ENCODE measurements around the gene MAOA.

DNA sequence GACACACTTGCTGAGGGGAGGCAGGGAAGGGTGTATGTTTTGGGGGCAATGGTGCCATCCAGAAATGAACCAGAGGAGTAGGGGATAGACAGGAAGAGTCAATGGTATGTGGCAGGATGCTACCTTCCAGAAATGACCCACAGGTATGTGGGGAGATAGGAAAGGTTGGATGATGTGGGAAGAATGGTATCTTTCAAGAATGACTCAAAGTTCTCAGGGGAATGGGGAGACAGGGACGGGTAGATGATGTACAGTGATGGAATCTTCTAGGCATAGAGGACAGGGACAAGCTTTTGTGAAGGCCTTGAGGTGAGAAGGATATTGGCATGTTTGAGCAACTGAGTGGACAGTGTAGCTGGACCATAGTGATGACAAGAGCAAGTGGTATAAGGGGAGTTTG, 64.9 kb downstream of the MAOA start:
- no peak for TF ChIP-seq POLR2AphosphoS5 (IDR thresholded peaks at IDR 0.05; ENCODE audit: insufficient read depth, low read depth, low read length)
- TF ChIP-seq, protein P1, sequence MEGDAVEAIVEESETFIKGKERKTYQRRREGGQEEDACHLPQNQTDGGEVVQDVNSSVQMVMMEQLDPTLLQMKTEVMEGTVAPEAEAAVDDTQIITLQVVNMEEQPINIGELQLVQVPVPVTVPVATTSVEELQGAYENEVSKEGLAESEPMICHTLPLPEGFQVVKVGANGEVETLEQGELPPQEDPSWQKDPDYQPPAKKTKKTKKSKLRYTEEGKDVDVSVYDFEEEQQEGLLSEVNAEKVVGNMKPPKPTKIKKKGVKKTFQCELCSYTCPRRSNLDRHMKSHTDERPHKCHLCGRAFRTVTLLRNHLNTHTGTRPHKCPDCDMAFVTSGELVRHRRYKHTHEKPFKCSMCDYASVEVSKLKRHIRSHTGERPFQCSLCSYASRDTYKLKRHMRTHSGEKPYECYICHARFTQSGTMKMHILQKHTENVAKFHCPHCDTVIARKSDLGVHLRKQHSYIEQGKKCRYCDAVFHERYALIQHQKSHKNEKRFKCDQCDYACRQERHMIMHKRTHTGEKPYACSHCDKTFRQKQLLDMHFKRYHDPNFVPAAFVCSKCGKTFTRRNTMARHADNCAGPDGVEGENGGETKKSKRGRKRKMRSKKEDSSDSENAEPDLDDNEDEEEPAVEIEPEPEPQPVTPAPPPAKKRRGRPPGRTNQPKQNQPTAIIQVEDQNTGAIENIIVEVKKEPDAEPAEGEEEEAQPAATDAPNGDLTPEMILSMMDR (IDR thresholded peaks at IDR 0.05; ENCODE audit: extremely low read depth in 1 of 2, insufficient read depth in 1 of 2, low read depth in 1 of 2, low read length in 2 of 2), result no peak
- no peak for TF ChIP-seq POLR2A (IDR thresholded peaks at IDR 0.05; ENCODE audit: low read depth, low read length)
- TF ChIP-seq, protein P2, sequence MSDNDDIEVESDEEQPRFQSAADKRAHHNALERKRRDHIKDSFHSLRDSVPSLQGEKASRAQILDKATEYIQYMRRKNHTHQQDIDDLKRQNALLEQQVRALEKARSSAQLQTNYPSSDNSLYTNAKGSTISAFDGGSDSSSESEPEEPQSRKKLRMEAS (IDR thresholded peaks at IDR 0.05; ENCODE audit: insufficient read depth, insufficient read length), result no peak
